Left ventricle myocardium inferior (tissue), 1 donor: Measurements from ENCODE around the gene CCSER1. TPM values are rescaled to one million over a fixed set of nuclear protein-coding genes. Genes with fewer than 3 reads are reported as not detected.

Experiments used
- DNase-seq: peaks from one replicate; pipeline ENCODE4 v3.0.0-alpha.2; 2020
- H3K27ac ChIP-seq: fragments of 200-600 bp; replicated peaks from 2 replicates; pipeline ENCODE4 v1.8.0; 2021
- H3K27me3 ChIP-seq: fragments of 200-600 bp; 2 replicates; pipeline ENCODE4 v1.8.0; 2021; ENCODE audit warnings: low read depth
- H3K36me3 ChIP-seq: fragments of 200-600 bp; 2 replicates; pipeline ENCODE4 v1.8.0; 2021
- H3K4me1 ChIP-seq: fragments of 200-600 bp; 2 replicates; pipeline ENCODE4 v1.8.0; 2021
- H3K4me3 ChIP-seq: fragments of 200-600 bp; 2 replicates; pipeline ENCODE4 v1.8.0; 2021; ENCODE audit warnings: mild to moderate bottlenecking, moderate library complexity
- H3K9me3 ChIP-seq: fragments of 200-600 bp; replicated peaks from 2 replicates; pipeline ENCODE4 v1.8.0; 2021
- CTCF ChIP-seq: fragments of 200-600 bp; IDR thresholded peaks from 2 replicates; pipeline ENCODE4 v1.8.0; 2021; ENCODE audit warnings: antibody characterized with exemption, mild to moderate bottlenecking, borderline replicate concordance
- intact Hi-C: fragments of 100-400 bp; cut with micrococcal nuclease; formaldehyde crosslinking; loops from one replicate; pipeline ENCODE4 v1.11.0; 2022
- total RNA-seq: library from RNA; stranded (reverse); fragmentation: NEBNext Ultra II Directional; extraction: Animal tissue kit (Norgen Biotek cat#: 25700); gene quantifications from one replicate; pipeline ENCODE4 v1.2.1, GENCODE V29; 2021
- donor health status: DM: no; HTN: yes; CAD: no; lungs with severe emphysema.

The CCSER1 gene
- total RNA-seq, 1 donor from 2014 or later, result 13.2 TPM

DNA sequence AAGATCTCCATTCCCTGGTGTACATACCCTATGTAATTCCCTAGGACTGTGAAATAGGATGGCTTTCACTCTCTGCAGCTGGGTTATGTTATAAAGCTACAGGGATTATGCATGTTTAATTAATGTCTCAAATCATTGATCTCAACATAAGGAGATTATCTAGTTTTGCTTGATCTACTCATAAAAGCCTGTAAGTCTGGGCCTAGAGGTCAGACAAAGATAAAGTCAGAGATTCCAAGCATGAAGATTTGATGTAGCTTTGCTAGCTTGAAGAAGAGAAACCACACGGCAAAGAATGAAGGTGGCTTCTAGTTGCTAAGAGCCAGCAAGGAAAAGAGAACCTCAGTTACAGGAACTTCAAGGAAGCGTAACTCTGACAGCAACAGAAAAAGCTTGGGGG, 456.9 kb downstream of the CCSER1 start:
- Histone ChIP-seq H3K4me3 (no peak overlapping the region), H3K27ac (no peak overlapping the region), H3K9me3 (no peaks in the 10 kb centered on the region), H3K36me3 (no peaks in the 10 kb centered on the region), H3K27me3 (no peaks in the 10 kb centered on the region), H3K4me1 (no peaks in the 10 kb centered on the region)
- intact Hi-C loops, result no loop called here
- no peak for TF ChIP-seq CTCF
- DNase-seq, result no peak

GRCh38 chr4:90585961-90586360, 458.8 kb downstream of the CCSER1 start:
- no peak for DNase-seq
- H3K4me1 ChIP-seq, result no peaks in the 10 kb centered on the region
- H3K27me3 ChIP-seq, result no peaks in the 10 kb centered on the region
- no peak overlapping the region for H3K27ac ChIP-seq
- intact Hi-C loops, result no loop called here
- peaks cover 10% of the 10 kb centered on the region for H3K9me3 ChIP-seq
- no peaks in the 10 kb centered on the region for H3K36me3 ChIP-seq
- H3K4me3 ChIP-seq, result no peak overlapping the region
- TF ChIP-seq CTCF, result no peak

GRCh38 chr4:90586799-90587198, 459.6 kb downstream of the CCSER1 start:
- no peaks in the 10 kb centered on the region for H3K27me3 ChIP-seq
- H3K4me3 ChIP-seq, result no peak overlapping the region
- H3K4me1 ChIP-seq, result no peaks in the 10 kb centered on the region
- H3K9me3 ChIP-seq, result peaks cover 10% of the 10 kb centered on the region
- DNase-seq, result no peak
- no peak for TF ChIP-seq CTCF
- H3K36me3 ChIP-seq, result no peaks in the 10 kb centered on the region
- intact Hi-C loops, result no loop called here
- H3K27ac ChIP-seq, result no peak overlapping the region

DNA sequence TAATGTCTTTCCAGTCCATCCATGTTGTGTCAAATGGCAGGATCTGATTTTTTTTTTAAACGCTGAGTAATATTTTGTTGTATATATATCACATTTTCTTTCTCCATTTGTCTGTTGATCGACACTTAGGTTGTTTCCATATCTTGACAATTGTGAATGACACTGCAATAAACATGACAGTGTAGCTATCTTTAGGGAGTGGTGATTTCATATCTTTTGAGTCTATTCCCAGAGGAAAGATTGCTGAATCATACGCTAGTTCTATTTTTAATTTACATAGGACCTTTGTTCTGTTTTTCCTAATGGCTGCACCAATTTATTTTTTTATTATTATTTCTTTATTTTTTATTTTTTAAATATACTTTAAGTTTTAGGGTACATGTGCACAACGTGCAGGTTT, 470.7 kb downstream of the CCSER1 start:
- H3K27me3 ChIP-seq, result no peaks in the 10 kb centered on the region
- H3K36me3 ChIP-seq, result no peaks in the 10 kb centered on the region
- H3K4me1 ChIP-seq, result peaks cover 10% of the 10 kb centered on the region
- DNase-seq, result no peak
- TF ChIP-seq CTCF, result no peak
- no peak overlapping the region for H3K4me3 ChIP-seq
- intact Hi-C loops, result no loop called here
- H3K9me3 ChIP-seq, result no peaks in the 10 kb centered on the region
- no peak overlapping the region for H3K27ac ChIP-seq

DNA sequence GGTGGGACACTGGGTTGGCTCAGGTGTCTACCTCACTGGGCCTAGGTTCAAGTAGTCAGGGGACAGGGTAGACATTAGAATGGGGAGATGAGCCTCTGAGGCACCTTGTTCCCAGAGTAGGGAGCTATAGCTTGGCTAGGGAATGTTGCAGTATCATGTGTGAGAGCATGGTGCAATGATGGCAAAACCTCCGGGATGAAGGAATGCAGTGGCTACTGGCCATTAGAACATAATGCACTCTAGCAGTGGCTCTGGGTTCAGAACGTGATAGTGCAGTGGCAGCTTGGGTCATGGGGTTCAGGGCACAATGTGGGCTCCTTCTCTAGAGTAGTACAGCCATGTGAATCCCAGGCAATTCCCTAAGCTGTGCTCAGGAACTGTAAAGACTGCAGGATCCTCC, 471.5 kb downstream of the CCSER1 start:
- H3K36me3 ChIP-seq, result no peaks in the 10 kb centered on the region
- no peak overlapping the region for H3K4me3 ChIP-seq
- no peak for DNase-seq
- peaks cover 16% of the 10 kb centered on the region for H3K4me1 ChIP-seq
- no peaks in the 10 kb centered on the region for H3K9me3 ChIP-seq
- no peak overlapping the region for H3K27ac ChIP-seq
- intact Hi-C loops, result no loop called here
- no peaks in the 10 kb centered on the region for H3K27me3 ChIP-seq
- TF ChIP-seq CTCF, result no peak

- no peaks in the 10 kb centered on the region for H3K9me3 ChIP-seq
- no peaks in the 10 kb centered on the region for H3K36me3 ChIP-seq
- TF ChIP-seq CTCF, result no peak
- peaks cover 16% of the 10 kb centered on the region for H3K4me1 ChIP-seq
- H3K27ac ChIP-seq, result no peak overlapping the region
- no peak for DNase-seq
- intact Hi-C loops, result no loop called here
- H3K27me3 ChIP-seq, result no peaks in the 10 kb centered on the region
- no peak overlapping the region for H3K4me3 ChIP-seq
Measured at GRCh38 chr4:90602726-90603125, 475.5 kb downstream of the CCSER1 start.
